ENCODE measurements around the gene MYH2.

GRCh38 chr17:10557422-10557821 lies 8.0 kb upstream of the MYH2 start:
- TF ChIP-seq CTCF (IDR thresholded peaks at IDR 0.05) = no peak
- TF ChIP-seq ZFX (IDR thresholded peaks at IDR 0.05; ENCODE audit: borderline replicate concordance) = no peak

Data from 22Rv1 (cell line).